ENCODE data around the gene BAG2. TPM values are rescaled to one million over a fixed set of nuclear protein-coding genes. Genes with fewer than 3 reads are reported as not detected.

BAG2 gene
- total and polyA plus RNA-seq, 9 donors = 9.4 to 18.2 (median 13.4) TPM

GRCh38 chr6:57221936-57222742 lies 50.0 kb downstream of the BAG2 start, which contains the start of gene RAB23:
Gene RAB23, minus strand, starts transcription at chr6:57222307. Its CDS starts 11,927 bp downstream, at chr6:57210380.
- no peaks in the 10 kb centered on the region for H3K36me3 ChIP-seq
- peak within 1 kb of the TSS; percentile 99 for H3K4me3 ChIP-seq
- 0 to 1% (median 0%) methylated on average over 53 to 69 of the region's 69 CpGs for WGBS, 3 donors
- H3K27ac ChIP-seq = peak within 1 kb of the TSS; percentile 83 to 94
- TF ChIP-seq POLR2A (IDR thresholded peaks at IDR 0.05) (peak; percentile 87), EP300 (IDR thresholded peaks at IDR 0.05) (no peak)
- peaks cover 1% of the 10 kb centered on the region for H3K4me1 ChIP-seq (ENCODE audit: insufficient read depth)
- no peaks in the 10 kb centered on the region for H3K27me3 ChIP-seq
- peak; percentile 85 to 93 (median 90) for DNase-seq
- H3K9me3 ChIP-seq = no peaks in the 10 kb centered on the region
- intact Hi-C loops (cut with DNase I) = no loop called here

DNA sequence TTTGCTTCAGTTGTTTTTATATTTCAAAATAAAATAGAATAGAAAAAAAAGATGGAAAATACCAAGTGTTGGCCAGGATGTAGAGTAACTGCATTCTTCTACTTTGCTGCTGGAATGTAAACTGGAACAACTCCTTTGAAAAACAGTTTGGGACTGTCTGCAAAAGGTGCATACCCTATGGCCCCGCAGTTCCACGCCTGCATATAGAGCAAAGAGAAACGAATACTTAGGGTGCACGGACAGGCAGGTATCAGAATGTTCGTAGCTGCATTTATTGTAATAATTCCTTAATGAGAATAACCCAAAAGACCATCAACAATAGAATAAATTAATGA lies 50.6 kb downstream of the BAG2 start:
- 7 to 24% (median 9%) methylated on average over 5 of the region's 5 CpGs for WGBS, 3 donors
- TF ChIP-seq POLR2A (IDR thresholded peaks at IDR 0.05) = no peak
- TF ChIP-seq, protein P1, sequence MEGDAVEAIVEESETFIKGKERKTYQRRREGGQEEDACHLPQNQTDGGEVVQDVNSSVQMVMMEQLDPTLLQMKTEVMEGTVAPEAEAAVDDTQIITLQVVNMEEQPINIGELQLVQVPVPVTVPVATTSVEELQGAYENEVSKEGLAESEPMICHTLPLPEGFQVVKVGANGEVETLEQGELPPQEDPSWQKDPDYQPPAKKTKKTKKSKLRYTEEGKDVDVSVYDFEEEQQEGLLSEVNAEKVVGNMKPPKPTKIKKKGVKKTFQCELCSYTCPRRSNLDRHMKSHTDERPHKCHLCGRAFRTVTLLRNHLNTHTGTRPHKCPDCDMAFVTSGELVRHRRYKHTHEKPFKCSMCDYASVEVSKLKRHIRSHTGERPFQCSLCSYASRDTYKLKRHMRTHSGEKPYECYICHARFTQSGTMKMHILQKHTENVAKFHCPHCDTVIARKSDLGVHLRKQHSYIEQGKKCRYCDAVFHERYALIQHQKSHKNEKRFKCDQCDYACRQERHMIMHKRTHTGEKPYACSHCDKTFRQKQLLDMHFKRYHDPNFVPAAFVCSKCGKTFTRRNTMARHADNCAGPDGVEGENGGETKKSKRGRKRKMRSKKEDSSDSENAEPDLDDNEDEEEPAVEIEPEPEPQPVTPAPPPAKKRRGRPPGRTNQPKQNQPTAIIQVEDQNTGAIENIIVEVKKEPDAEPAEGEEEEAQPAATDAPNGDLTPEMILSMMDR (IDR thresholded peaks at IDR 0.05) = no peak
- TF ChIP-seq EP300 (IDR thresholded peaks at IDR 0.05) = no peak
- Histone ChIP-seq H3K27me3 (no peaks in the 10 kb centered on the region), H3K27ac (peak overlapping the region in 1 of 2 donors; percentile 83), H3K4me1 (ENCODE audit: insufficient read depth) (peaks cover 1% of the 10 kb centered on the region), H3K9me3 (no peaks in the 10 kb centered on the region), H3K4me3 (peak overlapping the region; percentile 99), H3K36me3 (no peaks in the 10 kb centered on the region)
- intact Hi-C loops (cut with DNase I) = no loop called here
- DNase-seq = no peak

DNA sequence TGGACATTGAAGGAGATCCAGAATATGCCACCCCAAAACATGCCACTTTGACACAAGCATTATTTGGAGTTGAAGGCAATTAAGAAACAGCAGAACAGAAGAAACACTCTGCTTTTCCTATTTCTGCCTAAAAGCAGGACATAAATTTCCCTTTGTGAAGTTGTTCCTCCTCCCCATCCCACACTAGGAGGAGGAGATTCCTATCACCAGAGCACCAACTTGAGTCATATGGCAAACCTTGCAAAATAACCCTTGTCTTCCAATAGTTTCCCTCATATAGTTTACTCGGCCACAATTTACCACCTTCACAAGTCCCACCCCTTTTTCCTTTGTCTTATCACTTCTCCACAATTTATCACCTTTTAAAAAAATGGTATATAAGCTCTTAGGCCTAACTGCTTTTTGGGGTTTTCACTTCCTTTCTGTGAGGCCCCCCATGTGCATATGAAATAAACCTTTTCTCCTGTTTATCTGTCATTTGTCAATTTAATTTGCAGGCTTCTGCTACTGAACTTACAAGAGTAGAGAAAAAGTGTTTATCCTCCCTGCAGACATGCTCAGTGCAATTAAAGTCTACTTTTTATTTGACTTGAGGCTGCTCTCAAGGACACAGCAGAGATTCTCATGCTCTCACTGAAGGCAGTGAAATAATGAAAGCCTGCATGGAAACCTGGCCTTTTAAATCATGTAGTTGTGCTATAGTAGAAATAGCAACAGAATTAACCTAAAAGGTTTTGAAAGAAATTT lies 52.8 kb downstream of the BAG2 start:
- Histone ChIP-seq H3K27me3 (no peaks in the 10 kb centered on the region), H3K27ac (no peak overlapping the region), H3K9me3 (no peaks in the 10 kb centered on the region), H3K4me1 (ENCODE audit: insufficient read depth) (no peaks in the 10 kb centered on the region), H3K4me3 (no peak overlapping the region), H3K36me3 (no peaks in the 10 kb centered on the region)
- TF ChIP-seq EP300 (IDR thresholded peaks at IDR 0.05) (no peak), POLR2A (IDR thresholded peaks at IDR 0.05) (no peak)
- TF ChIP-seq, protein P1 (IDR thresholded peaks at IDR 0.05) = no peak
- DNase-seq = no peak
- intact Hi-C loops (cut with DNase I) = no loop called here
- WGBS, 3 donors = 49 to 54% (median 50%) methylated on average over 1 of the region's 1 CpG

GRCh38 chr6:57226221-57226620 lies 54.1 kb downstream of the BAG2 start:
- no peak for DNase-seq
- no peak overlapping the region for H3K4me3 ChIP-seq
- H3K27ac ChIP-seq = no peak overlapping the region
- no peaks in the 10 kb centered on the region for H3K36me3 ChIP-seq
- H3K27me3 ChIP-seq = no peaks in the 10 kb centered on the region
- H3K4me1 ChIP-seq (ENCODE audit: insufficient read depth) = no peaks in the 10 kb centered on the region
- TF ChIP-seq POLR2A (IDR thresholded peaks at IDR 0.05) (no peak), EP300 (IDR thresholded peaks at IDR 0.05) (no peak)
- TF ChIP-seq, protein P1 (IDR thresholded peaks at IDR 0.05) = no peak
- 52 to 66% (median 59%) methylated on average over 2 of the region's 2 CpGs for WGBS, 3 donors
- H3K9me3 ChIP-seq = no peaks in the 10 kb centered on the region
- intact Hi-C loops (cut with DNase I) = no loop called here

Other genes with a start within 250 kb of the BAG2 start
- 1 to 10 TPM; 1.3 to 3.2 (median 2.1) TPM for gene BEND6, start 217.2 kb upstream of the BAG2 start, total RNA-seq
- 1 to 10 TPM; 2.2 to 5.2 TPM for gene BEND6, start 217.2 kb upstream of the BAG2 start, polyA plus RNA-seq
- 10 to 100 TPM in 6 of 7 donors, 1 to 10 TPM in 1; 6.4 to 34.4 (median 20.5) TPM for gene KIAA1586, start 125.6 kb upstream of the BAG2 start, total RNA-seq
- gene KIAA1586, start 125.6 kb upstream of the BAG2 start, polyA plus RNA-seq = 1 to 10 TPM; 6.8 to 9.4 TPM
- gene ZNF451, start 82.1 kb upstream of the BAG2 start, total RNA-seq = 10 to 100 TPM; 45.0 to 65.9 (median 56.7) TPM
- gene ZNF451, start 82.1 kb upstream of the BAG2 start, polyA plus RNA-seq = 10 to 100 TPM; 11.8 to 19.1 TPM
- 10 to 100 TPM; 14.2 to 24.7 (median 15.8) TPM for gene RAB23, start 50.0 kb downstream of the BAG2 start, total RNA-seq
- 10 to 100 TPM; 16.7 to 31.0 TPM for gene RAB23, start 50.0 kb downstream of the BAG2 start, polyA plus RNA-seq
- 10 to 100 TPM in 4 of 7 donors, 1 to 10 TPM in 3; 8.9 to 12.0 (median 10.8) TPM for gene PRIM2, start 145.3 kb downstream of the BAG2 start, total RNA-seq
- gene PRIM2, start 145.3 kb downstream of the BAG2 start, polyA plus RNA-seq = 1 to 10 TPM; 5.9 to 7.6 TPM